Gastrocnemius medialis (tissue), 4 donors: ENCODE measurements around the gene GSTM1.

ENCODE experiments used
- POLR2A ChIP-seq, 2 donors: fragments of 450-650 bp; IDR thresholded peaks; one replicate each; pipeline ENCODE4 v1.6.1; 2017; ENCODE audit warnings: antibody characterized with exemption in 2 of 2, mild to moderate bottlenecking in 2 of 2, moderate library complexity in 2 of 2
- TF ChIP-seq, protein P1 (sequence below), 5 experiments: fragments of 450-650 bp in 3 of 5; fragments of 200-600 bp in 2 of 5; sonication (generic) in 2 of 5; IDR thresholded peaks in 4 of 5; conservative IDR thresholded peaks in 1 of 5; 1 replicate in 4 of 5; 2 replicates in 1 of 5; pipeline ENCODE4 v1.5.1; 2016 to 2019; ENCODE audit warnings: antibody characterized with exemption in 5 of 5, mild to moderate bottlenecking in 3 of 5, moderate library complexity in 3 of 5

DNA sequence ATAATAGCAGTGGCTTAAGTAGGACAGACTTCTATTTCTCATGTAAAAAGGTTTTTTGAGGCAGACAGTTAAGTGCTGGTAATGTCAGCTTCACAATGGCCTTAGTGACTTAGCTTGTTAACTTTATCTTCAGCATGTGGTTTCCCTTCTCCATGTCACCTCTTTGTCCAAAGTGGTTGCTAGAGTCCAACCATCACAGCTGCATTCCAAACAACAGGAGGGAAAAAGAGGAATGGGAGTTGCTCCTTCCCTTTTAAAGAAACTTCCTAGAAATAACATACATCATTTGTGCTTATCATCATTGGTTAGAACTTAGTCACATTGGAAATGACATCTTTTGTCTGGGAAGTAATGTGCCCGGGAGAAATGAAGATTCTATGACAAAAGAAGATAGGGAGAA is 34.4 kb downstream of the GSTM1 start:
- TF ChIP-seq, protein P1, sequence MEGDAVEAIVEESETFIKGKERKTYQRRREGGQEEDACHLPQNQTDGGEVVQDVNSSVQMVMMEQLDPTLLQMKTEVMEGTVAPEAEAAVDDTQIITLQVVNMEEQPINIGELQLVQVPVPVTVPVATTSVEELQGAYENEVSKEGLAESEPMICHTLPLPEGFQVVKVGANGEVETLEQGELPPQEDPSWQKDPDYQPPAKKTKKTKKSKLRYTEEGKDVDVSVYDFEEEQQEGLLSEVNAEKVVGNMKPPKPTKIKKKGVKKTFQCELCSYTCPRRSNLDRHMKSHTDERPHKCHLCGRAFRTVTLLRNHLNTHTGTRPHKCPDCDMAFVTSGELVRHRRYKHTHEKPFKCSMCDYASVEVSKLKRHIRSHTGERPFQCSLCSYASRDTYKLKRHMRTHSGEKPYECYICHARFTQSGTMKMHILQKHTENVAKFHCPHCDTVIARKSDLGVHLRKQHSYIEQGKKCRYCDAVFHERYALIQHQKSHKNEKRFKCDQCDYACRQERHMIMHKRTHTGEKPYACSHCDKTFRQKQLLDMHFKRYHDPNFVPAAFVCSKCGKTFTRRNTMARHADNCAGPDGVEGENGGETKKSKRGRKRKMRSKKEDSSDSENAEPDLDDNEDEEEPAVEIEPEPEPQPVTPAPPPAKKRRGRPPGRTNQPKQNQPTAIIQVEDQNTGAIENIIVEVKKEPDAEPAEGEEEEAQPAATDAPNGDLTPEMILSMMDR (IDR thresholded peaks at IDR 0.05 in 4 of 5, conservative IDR thresholded peaks at IDR 0.05 in 1 of 5) = no peak
- no peak for TF ChIP-seq POLR2A (IDR thresholded peaks at IDR 0.05)
